22Rv1 (cell line): ENCODE measurements around the gene BAIAP2L1.

Experiments used
- ZFX ChIP-seq: fragments of 450-650 bp; IDR thresholded peaks from 2 replicates; pipeline ENCODE4 v1.6.1; 2017; ENCODE audit warnings: antibody characterized with exemption, borderline replicate concordance
- TF ChIP-seq, protein P1 (sequence below): fragments of 450-650 bp; IDR thresholded peaks from 2 replicates; pipeline ENCODE4 v1.5.1; 2017; ENCODE audit warnings: mild to moderate bottlenecking

GRCh38 chr7:98362517-98362916, 38.4 kb downstream of the BAIAP2L1 start:
- TF ChIP-seq, protein P1, sequence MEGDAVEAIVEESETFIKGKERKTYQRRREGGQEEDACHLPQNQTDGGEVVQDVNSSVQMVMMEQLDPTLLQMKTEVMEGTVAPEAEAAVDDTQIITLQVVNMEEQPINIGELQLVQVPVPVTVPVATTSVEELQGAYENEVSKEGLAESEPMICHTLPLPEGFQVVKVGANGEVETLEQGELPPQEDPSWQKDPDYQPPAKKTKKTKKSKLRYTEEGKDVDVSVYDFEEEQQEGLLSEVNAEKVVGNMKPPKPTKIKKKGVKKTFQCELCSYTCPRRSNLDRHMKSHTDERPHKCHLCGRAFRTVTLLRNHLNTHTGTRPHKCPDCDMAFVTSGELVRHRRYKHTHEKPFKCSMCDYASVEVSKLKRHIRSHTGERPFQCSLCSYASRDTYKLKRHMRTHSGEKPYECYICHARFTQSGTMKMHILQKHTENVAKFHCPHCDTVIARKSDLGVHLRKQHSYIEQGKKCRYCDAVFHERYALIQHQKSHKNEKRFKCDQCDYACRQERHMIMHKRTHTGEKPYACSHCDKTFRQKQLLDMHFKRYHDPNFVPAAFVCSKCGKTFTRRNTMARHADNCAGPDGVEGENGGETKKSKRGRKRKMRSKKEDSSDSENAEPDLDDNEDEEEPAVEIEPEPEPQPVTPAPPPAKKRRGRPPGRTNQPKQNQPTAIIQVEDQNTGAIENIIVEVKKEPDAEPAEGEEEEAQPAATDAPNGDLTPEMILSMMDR = no peak
- no peak for TF ChIP-seq ZFX
